HepG2 (cell line): ENCODE results near the gene EXOC6B. TPM values are rescaled to one million over a fixed set of nuclear protein-coding genes. Genes with fewer than 3 reads are reported as not detected.

Source experiments
- ATAC-seq: fragments of 200-7000 bp; cut with Tn5 transposase; 3 replicates; pipeline ENCODE4 v1.9.1; 2020; ENCODE audit warnings: mild to moderate bottlenecking, moderate library complexity
- BruUV-seq: library from RNA; stranded (reverse); fragments of 400-500 nt; replicated peaks from 2 replicates; lab custom pipeline; 2021; lab: Mats Ljungman, UMichigan
- CTCF ChIA-PET: fragments of 300-600 bp; formaldehyde crosslinking; extraction: SDS; loops from one replicate; lab custom pipeline; 2021; ENCODE audit warnings: low total read pairs, inconsistent platforms, low intra/inter-chr PET ratio; lab: Yijun Ruan, JAX
- POLR2A ChIA-PET: fragments of 350-600 bp; sonication (Branson Sonifier 250); formaldehyde crosslinking; loops from one replicate; lab custom pipeline; 2020; ENCODE audit warnings: antibody characterized with exemption, inconsistent platforms; lab: Yijun Ruan, JAX
- DNase-seq: peaks from one replicate; pipeline ENCODE4 v3.0.0-alpha.2; 2015; ENCODE audit warnings: low spot score
- FAIRE-seq: peaks from 3 replicates; lab custom pipeline; 2011; peaks lifted over from hg19 to GRCh38; lab: Jason Lieb, UNC
- H2AFZ ChIP-seq: one replicate; pipeline ENCODE4 v1.6.1; 2011; ENCODE audit warnings: low read length, inconsistent platforms
- H3K27ac ChIP-seq: fragments of 300-600 bp; 3 replicates; pipeline ENCODE4 v1.8.0; 2011; ENCODE audit warnings: mixed run types, mild to moderate bottlenecking, mixed read lengths, low read length, inconsistent platforms; ENCODE audit not compliant: insufficient read depth; ENCODE audit errors: extremely low read length
- H3K27me3 ChIP-seq, 2 experiments: fragments of 200-600 bp in 1 of 2; 2 replicates in 1 of 2; 3 replicates in 1 of 2; pipeline versions ENCODE4 v1.6.0 to v1.8.0; 2011; ENCODE audit warnings: low read length in 2 of 2, mild to moderate bottlenecking in 2 of 2, moderate library complexity in 2 of 2, inconsistent platforms in 1 of 2; ENCODE audit not compliant: insufficient read depth in 2 of 2, control insufficient read depth in 1 of 2
- H3K36me3 ChIP-seq, 2 experiments: fragments of 200-600 bp in 1 of 2; replicated peaks in 1 of 2; 2 replicates in 1 of 2; 3 replicates in 1 of 2; pipeline versions ENCODE4 v1.5.1 to v1.8.0; 2011; ENCODE audit warnings: low read length in 2 of 2, inconsistent platforms in 1 of 2; ENCODE audit not compliant: insufficient read depth in 2 of 2, control insufficient read depth in 1 of 2
- H3K4me1 ChIP-seq: 2 replicates; pipeline ENCODE4 v1.5.1; 2012; ENCODE audit warnings: low read length, inconsistent platforms; ENCODE audit not compliant: insufficient read depth
- H3K4me2 ChIP-seq: 2 replicates; pipeline ENCODE4 v1.6.0; 2011; ENCODE audit warnings: low read depth, low read length, inconsistent platforms
- H3K4me3 ChIP-seq, 3 experiments: fragments of 200-600 bp in 1 of 3; sonication (generic), shearing (Covaris generic) in 1 of 3; replicated peaks in 1 of 3; 2 replicates each; pipeline ENCODE4 v1.5.1; 2011 to 2016; ENCODE audit warnings: low read length in 3 of 3, inconsistent platforms in 2 of 3, low read depth in 2 of 3, mild to moderate bottlenecking in 2 of 3, control low read depth in 1 of 3, mixed read lengths in 1 of 3; ENCODE audit not compliant: insufficient read depth in 1 of 3
- H3K79me2 ChIP-seq: one replicate; pipeline ENCODE4 v1.6.1; 2011; ENCODE audit warnings: low read length, inconsistent platforms; ENCODE audit not compliant: insufficient read depth
- H3K9ac ChIP-seq: 2 replicates; pipeline ENCODE4 v1.6.0; 2011; ENCODE audit warnings: mild to moderate bottlenecking, low read depth, low read length, inconsistent platforms; ENCODE audit not compliant: insufficient read depth
- H3K9me3 ChIP-seq: 2 replicates; pipeline ENCODE4 v1.5.1; 2012; ENCODE audit warnings: mild to moderate bottlenecking, low read length
- H4K20me1 ChIP-seq: 2 replicates; pipeline ENCODE4 v1.6.0; 2011; ENCODE audit warnings: inconsistent platforms, mild to moderate bottlenecking, low read length, moderate library complexity; ENCODE audit not compliant: insufficient read depth
- FOXC1 ChIP-seq: sonication (generic); formaldehyde crosslinking; IDR thresholded peaks from 2 replicates; pipeline ENCODE4 v1.8.0; 2022; ENCODE audit warnings: mild to moderate bottlenecking, missing genetic modification reagents, borderline replicate concordance
- KDM5A ChIP-seq: fragments of 200-600 bp; sonication (generic); IDR thresholded peaks from 2 replicates; pipeline ENCODE4 v1.7.0; 2018; ENCODE audit warnings: antibody characterized with exemption, mild to moderate bottlenecking, low read length, borderline replicate concordance
- RCOR2 ChIP-seq: IDR thresholded peaks from 2 replicates; pipeline ENCODE4 v1.6.1; 2016; ENCODE audit warnings: missing biosample characterization, missing genetic modification reagents
- ZFY ChIP-seq: sonication (generic); formaldehyde crosslinking; IDR thresholded peaks from 2 replicates; pipeline ENCODE4 v1.4.0; 2020; ENCODE audit warnings: missing genetic modification reagents
- ZNF101 ChIP-seq: sonication (generic); formaldehyde crosslinking; IDR thresholded peaks from 2 replicates; pipeline ENCODE4 v1.4.0; 2020; ENCODE audit warnings: mild to moderate bottlenecking, low read depth, missing genetic modification reagents, borderline replicate concordance
- WGBS: methylation state at CpG from one replicate; pipeline ENCODE4 v1.1.6; 2017; ENCODE audit warnings: low lambda C conversion rate; 5-methylcytosine and 5-hydroxymethylcytosine counted together
- in situ Hi-C: cut with HindIII; loops from 2 replicates; pipeline ENCODE4 v1.10.0; 2017; ENCODE audit warnings: low pct_unique_long_range_greater_than_20kb; ENCODE audit not compliant: extremely low pct_ligation_motif_present
- intact Hi-C: fragments of 100-400 bp; cut with micrococcal nuclease; formaldehyde crosslinking; loops from one replicate; pipeline ENCODE4 v1.10.0; 2022; ENCODE audit not compliant: unreplicated experiment
- polyA plus RNA-seq, 8 experiments: library from polyadenylated mRNA; depleted of rRNA in 3 of 8; stranded (reverse) in 7 of 8; unstranded in 1 of 8; fragments of >200 nt; fragmentation: Illumina TruSeq in 4 of 8; extraction: Trizol in 4 of 8; gene quantifications; 2 replicates each; pipeline versions ENCODE4 v1.2.1 to v1.2.3, GENCODE V29; 2011 to 2016; ENCODE audit warnings: low read depth in 4 of 8, missing spikeins in 1 of 8, mixed read lengths in 1 of 8; ENCODE audit not compliant: insufficient read depth in 1 of 8
- total RNA-seq, 5 experiments: library from RNA; depleted of rRNA; stranded (reverse); fragments of >200 nt; fragmentation: Illumina TruSeq; extraction: Trizol; gene quantifications; 2 replicates each; pipeline ENCODE4 v1.2.3, GENCODE V29; 2016; ENCODE audit warnings: low read depth in 1 of 5
- TF ChIP-seq, protein P1 (sequence below), 2 experiments: sonication (generic) in 1 of 2; formaldehyde crosslinking in 1 of 2; IDR thresholded peaks; 2 replicates each; pipeline versions ENCODE4 v1.6.1 to v1.9.0; 2014 to 2022; ENCODE audit warnings: antibody characterized with exemption in 1 of 2, borderline replicate concordance in 1 of 2, inconsistent platforms in 1 of 2, low read depth in 1 of 2, missing genetic modification reagents in 1 of 2
- TF ChIP-seq, protein P2 (sequence below): sonication (generic); formaldehyde crosslinking; conservative IDR thresholded peaks from 2 replicates; pipeline ENCODE4 v1.4.0; 2020; ENCODE audit warnings: missing genetic modification reagents
- TF ChIP-seq, protein P3 (sequence below): sonication (generic); formaldehyde crosslinking; IDR thresholded peaks from 2 replicates; pipeline ENCODE4 v1.4.0; 2020; ENCODE audit warnings: missing genetic modification reagents
- TF ChIP-seq, protein P4 (sequence below): sonication (generic); formaldehyde crosslinking; IDR thresholded peaks from 2 replicates; pipeline ENCODE4 v1.4.0; 2020; ENCODE audit warnings: missing genetic modification reagents
- TF ChIP-seq, protein P5 (sequence below): sonication (generic); formaldehyde crosslinking; IDR thresholded peaks from 2 replicates; pipeline ENCODE4 v1.5.1; 2020; ENCODE audit warnings: mild to moderate bottlenecking, moderate library complexity, missing genetic modification reagents

The EXOC6B gene
- total and polyA plus RNA-seq, 2 of the 13 experiments (the other 11 are each of a cell fraction or from before 2014, with no cell fraction given): 9.1 to 15.9 TPM

DNA sequence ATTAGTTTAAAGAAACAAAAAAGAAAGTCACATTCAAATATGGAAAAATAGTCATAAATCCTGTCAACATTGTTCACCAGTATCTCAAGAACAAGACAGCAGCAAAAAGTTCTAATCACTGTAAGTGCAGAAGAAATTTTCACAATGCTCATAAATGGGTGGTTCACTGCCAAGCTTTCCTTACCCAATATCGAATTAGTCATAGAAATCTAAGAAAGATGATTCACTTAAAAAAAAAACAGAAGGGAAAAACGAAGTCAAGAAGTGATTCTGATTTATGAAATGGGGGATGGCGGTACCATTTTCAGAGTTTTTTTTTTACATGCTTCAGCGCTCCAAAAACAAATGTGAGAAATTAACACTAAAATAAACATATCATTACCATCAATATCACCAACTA lies 156.7 kb downstream of the EXOC6B start:
- no peak for FAIRE-seq
- DNase-seq: no peak
- Histone ChIP-seq H3K36me3 (no peaks in the 10 kb centered on the region), H2AFZ (no peak overlapping the region), H3K9ac (no peak overlapping the region), H3K4me1 (peaks cover 12% of the 10 kb centered on the region), H3K4me2 (no peak overlapping the region), H3K4me3 (no peak overlapping the region), H3K79me2 (no peaks in the 10 kb centered on the region), H3K9me3 (peaks cover 30% of the 10 kb centered on the region), H3K27me3 (no peaks in the 10 kb centered on the region), H4K20me1 (no peaks in the 10 kb centered on the region), H3K27ac (no peak overlapping the region)
- ChIA-PET POLR2A (no interaction called here), CTCF (no interaction called here)
- intact Hi-C loops (no loop called here), in situ Hi-C loops (no loop called here)
- no peak for ATAC-seq
- WGBS: 75% methylated on average over 4 of the region's 4 CpGs
- no TSS peak for BruUV-seq
- TF ChIP-seq, protein P1, sequence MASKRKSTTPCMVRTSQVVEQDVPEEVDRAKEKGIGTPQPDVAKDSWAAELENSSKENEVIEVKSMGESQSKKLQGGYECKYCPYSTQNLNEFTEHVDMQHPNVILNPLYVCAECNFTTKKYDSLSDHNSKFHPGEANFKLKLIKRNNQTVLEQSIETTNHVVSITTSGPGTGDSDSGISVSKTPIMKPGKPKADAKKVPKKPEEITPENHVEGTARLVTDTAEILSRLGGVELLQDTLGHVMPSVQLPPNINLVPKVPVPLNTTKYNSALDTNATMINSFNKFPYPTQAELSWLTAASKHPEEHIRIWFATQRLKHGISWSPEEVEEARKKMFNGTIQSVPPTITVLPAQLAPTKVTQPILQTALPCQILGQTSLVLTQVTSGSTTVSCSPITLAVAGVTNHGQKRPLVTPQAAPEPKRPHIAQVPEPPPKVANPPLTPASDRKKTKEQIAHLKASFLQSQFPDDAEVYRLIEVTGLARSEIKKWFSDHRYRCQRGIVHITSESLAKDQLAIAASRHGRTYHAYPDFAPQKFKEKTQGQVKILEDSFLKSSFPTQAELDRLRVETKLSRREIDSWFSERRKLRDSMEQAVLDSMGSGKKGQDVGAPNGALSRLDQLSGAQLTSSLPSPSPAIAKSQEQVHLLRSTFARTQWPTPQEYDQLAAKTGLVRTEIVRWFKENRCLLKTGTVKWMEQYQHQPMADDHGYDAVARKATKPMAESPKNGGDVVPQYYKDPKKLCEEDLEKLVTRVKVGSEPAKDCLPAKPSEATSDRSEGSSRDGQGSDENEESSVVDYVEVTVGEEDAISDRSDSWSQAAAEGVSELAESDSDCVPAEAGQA (IDR thresholded peaks at IDR 0.05; ENCODE audit: low read depth): no peak
- TF ChIP-seq, protein P1 (CRISPR knock-in tag; IDR thresholded peaks at IDR 0.05; ENCODE audit: borderline replicate concordance): no peak
- TF ChIP-seq RCOR2 (CRISPR knock-in tag) (no peak), KDM5A (no peak), FOXC1 (CRISPR knock-in tag) (no peak), ZNF101 (no peak), ZFY (CRISPR knock-in tag) (no peak)
- TF ChIP-seq, protein P2, sequence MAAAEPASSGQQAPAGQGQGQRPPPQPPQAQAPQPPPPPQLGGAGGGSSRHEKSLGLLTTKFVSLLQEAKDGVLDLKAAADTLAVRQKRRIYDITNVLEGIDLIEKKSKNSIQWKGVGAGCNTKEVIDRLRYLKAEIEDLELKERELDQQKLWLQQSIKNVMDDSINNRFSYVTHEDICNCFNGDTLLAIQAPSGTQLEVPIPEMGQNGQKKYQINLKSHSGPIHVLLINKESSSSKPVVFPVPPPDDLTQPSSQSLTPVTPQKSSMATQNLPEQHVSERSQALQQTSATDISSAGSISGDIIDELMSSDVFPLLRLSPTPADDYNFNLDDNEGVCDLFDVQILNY (CRISPR knock-in tag): no peak
- TF ChIP-seq, protein P3, sequence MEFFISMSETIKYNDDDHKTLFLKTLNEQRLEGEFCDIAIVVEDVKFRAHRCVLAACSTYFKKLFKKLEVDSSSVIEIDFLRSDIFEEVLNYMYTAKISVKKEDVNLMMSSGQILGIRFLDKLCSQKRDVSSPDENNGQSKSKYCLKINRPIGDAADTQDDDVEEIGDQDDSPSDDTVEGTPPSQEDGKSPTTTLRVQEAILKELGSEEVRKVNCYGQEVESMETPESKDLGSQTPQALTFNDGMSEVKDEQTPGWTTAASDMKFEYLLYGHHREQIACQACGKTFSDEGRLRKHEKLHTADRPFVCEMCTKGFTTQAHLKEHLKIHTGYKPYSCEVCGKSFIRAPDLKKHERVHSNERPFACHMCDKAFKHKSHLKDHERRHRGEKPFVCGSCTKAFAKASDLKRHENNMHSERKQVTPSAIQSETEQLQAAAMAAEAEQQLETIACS: no peak
- TF ChIP-seq, protein P4, sequence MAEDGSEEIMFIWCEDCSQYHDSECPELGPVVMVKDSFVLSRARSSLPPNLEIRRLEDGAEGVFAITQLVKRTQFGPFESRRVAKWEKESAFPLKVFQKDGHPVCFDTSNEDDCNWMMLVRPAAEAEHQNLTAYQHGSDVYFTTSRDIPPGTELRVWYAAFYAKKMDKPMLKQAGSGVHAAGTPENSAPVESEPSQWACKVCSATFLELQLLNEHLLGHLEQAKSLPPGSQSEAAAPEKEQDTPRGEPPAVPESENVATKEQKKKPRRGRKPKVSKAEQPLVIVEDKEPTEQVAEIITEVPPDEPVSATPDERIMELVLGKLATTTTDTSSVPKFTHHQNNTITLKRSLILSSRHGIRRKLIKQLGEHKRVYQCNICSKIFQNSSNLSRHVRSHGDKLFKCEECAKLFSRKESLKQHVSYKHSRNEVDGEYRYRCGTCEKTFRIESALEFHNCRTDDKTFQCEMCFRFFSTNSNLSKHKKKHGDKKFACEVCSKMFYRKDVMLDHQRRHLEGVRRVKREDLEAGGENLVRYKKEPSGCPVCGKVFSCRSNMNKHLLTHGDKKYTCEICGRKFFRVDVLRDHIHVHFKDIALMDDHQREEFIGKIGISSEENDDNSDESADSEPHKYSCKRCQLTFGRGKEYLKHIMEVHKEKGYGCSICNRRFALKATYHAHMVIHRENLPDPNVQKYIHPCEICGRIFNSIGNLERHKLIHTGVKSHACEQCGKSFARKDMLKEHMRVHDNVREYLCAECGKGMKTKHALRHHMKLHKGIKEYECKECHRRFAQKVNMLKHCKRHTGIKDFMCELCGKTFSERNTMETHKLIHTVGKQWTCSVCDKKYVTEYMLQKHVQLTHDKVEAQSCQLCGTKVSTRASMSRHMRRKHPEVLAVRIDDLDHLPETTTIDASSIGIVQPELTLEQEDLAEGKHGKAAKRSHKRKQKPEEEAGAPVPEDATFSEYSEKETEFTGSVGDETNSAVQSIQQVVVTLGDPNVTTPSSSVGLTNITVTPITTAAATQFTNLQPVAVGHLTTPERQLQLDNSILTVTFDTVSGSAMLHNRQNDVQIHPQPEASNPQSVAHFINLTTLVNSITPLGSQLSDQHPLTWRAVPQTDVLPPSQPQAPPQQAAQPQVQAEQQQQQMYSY (CRISPR knock-in tag): no peak
- TF ChIP-seq, protein P5, sequence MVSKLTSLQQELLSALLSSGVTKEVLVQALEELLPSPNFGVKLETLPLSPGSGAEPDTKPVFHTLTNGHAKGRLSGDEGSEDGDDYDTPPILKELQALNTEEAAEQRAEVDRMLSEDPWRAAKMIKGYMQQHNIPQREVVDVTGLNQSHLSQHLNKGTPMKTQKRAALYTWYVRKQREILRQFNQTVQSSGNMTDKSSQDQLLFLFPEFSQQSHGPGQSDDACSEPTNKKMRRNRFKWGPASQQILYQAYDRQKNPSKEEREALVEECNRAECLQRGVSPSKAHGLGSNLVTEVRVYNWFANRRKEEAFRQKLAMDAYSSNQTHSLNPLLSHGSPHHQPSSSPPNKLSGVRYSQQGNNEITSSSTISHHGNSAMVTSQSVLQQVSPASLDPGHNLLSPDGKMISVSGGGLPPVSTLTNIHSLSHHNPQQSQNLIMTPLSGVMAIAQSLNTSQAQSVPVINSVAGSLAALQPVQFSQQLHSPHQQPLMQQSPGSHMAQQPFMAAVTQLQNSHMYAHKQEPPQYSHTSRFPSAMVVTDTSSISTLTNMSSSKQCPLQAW: no peak
